Panc1 (cell line): Measurements from ENCODE around the gene C16orf78. TPM values are rescaled to one million over a fixed set of nuclear protein-coding genes. Genes with fewer than 3 reads are reported as not detected.

ENCODE experiments used
- ATAC-seq: fragments of 200-7000 bp; cut with Tn5 transposase; 2 replicates; pipeline ENCODE4 v1.9.1; 2020; ENCODE audit warnings: mild to moderate bottlenecking, moderate library complexity
- BruUV-seq: library from RNA; stranded (reverse); fragments of 400-500 nt; replicated peaks from 2 replicates; lab custom pipeline; 2021; lab: Mats Ljungman, UMichigan
- CTCF ChIA-PET: fragments of 300-600 bp; sonication (Branson Sonifier 250); formaldehyde crosslinking; loops from one replicate; lab custom pipeline; 2022; ENCODE audit warnings: antibody characterized with exemption; lab: Charles Lee
- POLR2A ChIA-PET: fragments of 300-600 bp; sonication (Branson Sonifier 250); formaldehyde crosslinking; loops from one replicate; lab custom pipeline; 2022; ENCODE audit warnings: antibody characterized with exemption; lab: Charles Lee
- DNase-seq: peaks from one replicate; pipeline ENCODE4 v3.0.0-alpha.2; 2010; ENCODE audit warnings: low read depth, low spot score
- H3K27ac ChIP-seq: 2 replicates; pipeline ENCODE4 v1.5.1; 2011; ENCODE audit warnings: mild to moderate bottlenecking, low read length, inconsistent platforms
- H3K27me3 ChIP-seq: fragments of 200-500 bp; sonication (Bioruptor generic); 2 replicates; pipeline ENCODE4 v1.6.0; 2014; ENCODE audit warnings: low read length, inconsistent platforms; ENCODE audit not compliant: control insufficient read depth, insufficient read depth
- H3K36me3 ChIP-seq: fragments of 200-500 bp; sonication (Bioruptor generic); 2 replicates; pipeline ENCODE4 v1.5.1; 2014; ENCODE audit warnings: inconsistent platforms, mild to moderate bottlenecking, low read length, moderate library complexity; ENCODE audit not compliant: control insufficient read depth, insufficient read depth
- H3K4me1 ChIP-seq: 2 replicates; pipeline ENCODE4 v1.5.1; 2011; ENCODE audit warnings: inconsistent platforms, mild to moderate bottlenecking, low read length, moderate library complexity; ENCODE audit not compliant: control insufficient read depth, insufficient read depth
- H3K4me3 ChIP-seq, 2 experiments: 2 replicates each; pipeline ENCODE4 v1.5.1; 2011 to 2012; ENCODE audit warnings: low read depth in 2 of 2, low read length in 2 of 2, mild to moderate bottlenecking in 2 of 2, inconsistent platforms in 1 of 2, moderate library complexity in 1 of 2
- H3K9me3 ChIP-seq: fragments of 200-500 bp; sonication (Bioruptor generic); 2 replicates; pipeline ENCODE4 v1.5.1; 2014; ENCODE audit warnings: low read depth, mild to moderate bottlenecking, inconsistent platforms, low read length, moderate library complexity; ENCODE audit not compliant: control insufficient read depth, insufficient read depth
- POLR2AphosphoS5 ChIP-seq: IDR thresholded peaks from 2 replicates; pipeline ENCODE4 v1.6.1; 2012; ENCODE audit warnings: mild to moderate bottlenecking, low read depth, low read length, moderate library complexity
- SIN3A ChIP-seq: IDR thresholded peaks from 2 replicates; pipeline ENCODE4 v1.6.1; 2012; ENCODE audit warnings: low read depth, mild to moderate bottlenecking, low read length, moderate library complexity, borderline replicate concordance; ENCODE audit not compliant: insufficient read depth
- TCF7L2 ChIP-seq: IDR thresholded peaks from 2 replicates; pipeline ENCODE4 v1.6.1; 2011; ENCODE audit warnings: mild to moderate bottlenecking, low read depth, low read length, inconsistent platforms
- in situ Hi-C: cut with HindIII; loops from 2 replicates; pipeline ENCODE4 v1.10.0; 2016; ENCODE audit warnings: low sequenced_read_pairs, low pct_unique_long_range_greater_than_20kb
- intact Hi-C: fragments of 100-400 bp; cut with micrococcal nuclease; formaldehyde crosslinking; loops from one replicate; pipeline ENCODE4 v1.10.0; 2022; ENCODE audit not compliant: unreplicated experiment
- total RNA-seq: library from RNA; stranded (reverse); gene quantifications from one replicate; pipeline ENCODE4 v1.2.1, GENCODE V29; 2021; ENCODE audit not compliant: unreplicated experiment
- TF ChIP-seq, protein P1 (sequence below): fragments of 450-650 bp; IDR thresholded peaks from 2 replicates; pipeline ENCODE4 v1.5.1; 2017; ENCODE audit warnings: mild to moderate bottlenecking
- TF ChIP-seq, protein P2 (sequence below), 2 experiments: IDR thresholded peaks; 2 replicates each; pipeline ENCODE4 v1.6.1; 2011 to 2012; ENCODE audit warnings: low read depth in 2 of 2, control low read depth in 1 of 2, low read length in 1 of 2, mild to moderate bottlenecking in 1 of 2, moderate library complexity in 1 of 2; ENCODE audit not compliant: insufficient read depth in 1 of 2

The C16orf78 gene
- total RNA-seq, 1 experiment from 2014 or later, result not detected

DNA sequence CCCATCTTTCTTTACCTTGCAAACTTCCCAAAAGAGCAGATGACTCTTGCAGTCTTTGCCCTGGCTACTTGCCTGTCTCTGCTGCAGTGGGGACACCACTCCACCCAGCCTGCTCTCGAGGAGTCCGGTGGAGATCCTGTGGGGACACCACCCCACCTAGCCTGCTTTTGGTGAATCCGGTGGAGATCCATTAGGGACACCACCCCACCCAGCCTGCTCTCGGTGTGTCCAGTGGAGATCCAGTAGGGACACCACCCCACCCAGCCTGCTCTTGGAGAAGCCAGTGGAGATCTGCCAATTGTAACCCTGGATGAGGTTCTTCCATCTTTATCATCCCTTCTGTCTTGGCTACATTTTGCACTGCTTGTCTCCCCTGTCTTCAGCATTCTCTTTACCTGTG lies 54.2 kb downstream of the C16orf78 start:
- Histone ChIP-seq H3K27me3 (peaks cover 5% of the 10 kb centered on the region; the same call in 1 of the 2 replicates), H3K27ac (no peak overlapping the region), H3K4me3 (no peak overlapping the region), H3K36me3 (no peaks in the 10 kb centered on the region), H3K4me1 (no peaks in the 10 kb centered on the region), H3K9me3 (no peaks in the 10 kb centered on the region)
- intact Hi-C loops (no loop called here), in situ Hi-C loops (no loop called here)
- ChIA-PET POLR2A (no interaction called here), CTCF (no interaction called here)
- BruUV-seq, result no TSS peak
- no peak for DNase-seq
- TF ChIP-seq POLR2AphosphoS5, result no peak
- TF ChIP-seq TCF7L2, result no peak
- TF ChIP-seq SIN3A, result no peak
- TF ChIP-seq, protein P1, sequence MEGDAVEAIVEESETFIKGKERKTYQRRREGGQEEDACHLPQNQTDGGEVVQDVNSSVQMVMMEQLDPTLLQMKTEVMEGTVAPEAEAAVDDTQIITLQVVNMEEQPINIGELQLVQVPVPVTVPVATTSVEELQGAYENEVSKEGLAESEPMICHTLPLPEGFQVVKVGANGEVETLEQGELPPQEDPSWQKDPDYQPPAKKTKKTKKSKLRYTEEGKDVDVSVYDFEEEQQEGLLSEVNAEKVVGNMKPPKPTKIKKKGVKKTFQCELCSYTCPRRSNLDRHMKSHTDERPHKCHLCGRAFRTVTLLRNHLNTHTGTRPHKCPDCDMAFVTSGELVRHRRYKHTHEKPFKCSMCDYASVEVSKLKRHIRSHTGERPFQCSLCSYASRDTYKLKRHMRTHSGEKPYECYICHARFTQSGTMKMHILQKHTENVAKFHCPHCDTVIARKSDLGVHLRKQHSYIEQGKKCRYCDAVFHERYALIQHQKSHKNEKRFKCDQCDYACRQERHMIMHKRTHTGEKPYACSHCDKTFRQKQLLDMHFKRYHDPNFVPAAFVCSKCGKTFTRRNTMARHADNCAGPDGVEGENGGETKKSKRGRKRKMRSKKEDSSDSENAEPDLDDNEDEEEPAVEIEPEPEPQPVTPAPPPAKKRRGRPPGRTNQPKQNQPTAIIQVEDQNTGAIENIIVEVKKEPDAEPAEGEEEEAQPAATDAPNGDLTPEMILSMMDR, result no peak
- TF ChIP-seq, protein P2, sequence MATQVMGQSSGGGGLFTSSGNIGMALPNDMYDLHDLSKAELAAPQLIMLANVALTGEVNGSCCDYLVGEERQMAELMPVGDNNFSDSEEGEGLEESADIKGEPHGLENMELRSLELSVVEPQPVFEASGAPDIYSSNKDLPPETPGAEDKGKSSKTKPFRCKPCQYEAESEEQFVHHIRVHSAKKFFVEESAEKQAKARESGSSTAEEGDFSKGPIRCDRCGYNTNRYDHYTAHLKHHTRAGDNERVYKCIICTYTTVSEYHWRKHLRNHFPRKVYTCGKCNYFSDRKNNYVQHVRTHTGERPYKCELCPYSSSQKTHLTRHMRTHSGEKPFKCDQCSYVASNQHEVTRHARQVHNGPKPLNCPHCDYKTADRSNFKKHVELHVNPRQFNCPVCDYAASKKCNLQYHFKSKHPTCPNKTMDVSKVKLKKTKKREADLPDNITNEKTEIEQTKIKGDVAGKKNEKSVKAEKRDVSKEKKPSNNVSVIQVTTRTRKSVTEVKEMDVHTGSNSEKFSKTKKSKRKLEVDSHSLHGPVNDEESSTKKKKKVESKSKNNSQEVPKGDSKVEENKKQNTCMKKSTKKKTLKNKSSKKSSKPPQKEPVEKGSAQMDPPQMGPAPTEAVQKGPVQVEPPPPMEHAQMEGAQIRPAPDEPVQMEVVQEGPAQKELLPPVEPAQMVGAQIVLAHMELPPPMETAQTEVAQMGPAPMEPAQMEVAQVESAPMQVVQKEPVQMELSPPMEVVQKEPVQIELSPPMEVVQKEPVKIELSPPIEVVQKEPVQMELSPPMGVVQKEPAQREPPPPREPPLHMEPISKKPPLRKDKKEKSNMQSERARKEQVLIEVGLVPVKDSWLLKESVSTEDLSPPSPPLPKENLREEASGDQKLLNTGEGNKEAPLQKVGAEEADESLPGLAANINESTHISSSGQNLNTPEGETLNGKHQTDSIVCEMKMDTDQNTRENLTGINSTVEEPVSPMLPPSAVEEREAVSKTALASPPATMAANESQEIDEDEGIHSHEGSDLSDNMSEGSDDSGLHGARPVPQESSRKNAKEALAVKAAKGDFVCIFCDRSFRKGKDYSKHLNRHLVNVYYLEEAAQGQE (IDR thresholded peaks at IDR 0.05; ENCODE audit: insufficient read depth in 1 of 2, low read depth in 2 of 2, low read length in 1 of 2), result no peak
- ATAC-seq, result no peak

DNA sequence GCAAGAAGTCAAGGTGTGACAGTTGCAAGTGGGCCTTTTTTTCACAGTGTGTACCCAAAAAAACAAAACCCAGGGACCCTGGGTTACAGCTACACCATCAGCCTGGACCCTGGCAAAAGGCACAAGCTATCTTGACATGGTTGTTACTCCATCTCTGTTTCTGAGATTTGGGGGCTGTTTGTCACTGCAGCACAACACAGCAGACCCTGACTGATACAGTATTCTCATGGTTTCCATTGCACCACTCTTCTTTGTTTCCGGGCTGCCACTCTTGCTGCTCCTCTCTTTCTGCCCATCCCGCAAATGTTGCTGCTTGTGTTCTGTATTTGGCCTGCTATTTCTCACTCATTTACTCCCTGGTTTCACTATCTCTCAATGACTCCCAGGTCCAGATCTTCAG lies 55.2 kb downstream of the C16orf78 start:
- DNase-seq, result no peak
- H3K4me3 ChIP-seq, result no peak overlapping the region
- in situ Hi-C loops, result no loop called here
- ChIA-PET POLR2A (interaction anchor here (0.5 kb wide), 1 partner anchor 8 kb away, joined by 3 read pairs; no protein-coding TSS in a partner anchor), CTCF (no interaction called here)
- no peak overlapping the region for H3K27ac ChIP-seq
- no peaks in the 10 kb centered on the region for H3K4me1 ChIP-seq
- H3K9me3 ChIP-seq, result no peaks in the 10 kb centered on the region
- peaks cover 5% of the 10 kb centered on the region; the same call in 1 of the 2 replicates for H3K27me3 ChIP-seq
- BruUV-seq, result no TSS peak
- H3K36me3 ChIP-seq, result no peaks in the 10 kb centered on the region
- intact Hi-C loops, result no loop called here
- ATAC-seq, result no peak
- TF ChIP-seq, protein P2 (IDR thresholded peaks at IDR 0.05; ENCODE audit: insufficient read depth in 1 of 2, low read depth in 2 of 2, low read length in 1 of 2), result no peak
- TF ChIP-seq TCF7L2 (no peak), POLR2AphosphoS5 (no peak), SIN3A (no peak)
- TF ChIP-seq, protein P1, result no peak
